NB4 (cell line): ENCODE measurements around the gene B9D1.

ENCODE experiments used
- MYC ChIP-seq: IDR thresholded peaks from 2 replicates; pipeline ENCODE4 v1.6.1; 2011; ENCODE audit warnings: low read depth, low read length
- POLR2A ChIP-seq: IDR thresholded peaks from 2 replicates; pipeline ENCODE4 v1.6.1; 2011; ENCODE audit warnings: mild to moderate bottlenecking; ENCODE audit not compliant: insufficient read length; ENCODE audit errors: extremely low read depth
- TF ChIP-seq, protein P1 (sequence below): IDR thresholded peaks from one replicate; pipeline ENCODE4 v1.5.1; 2012; ENCODE audit warnings: low read depth, low read length
- TF ChIP-seq, protein P2 (sequence below): IDR thresholded peaks from 2 replicates; pipeline ENCODE4 v1.6.1; 2011; ENCODE audit warnings: low read depth, low read length

DNA sequence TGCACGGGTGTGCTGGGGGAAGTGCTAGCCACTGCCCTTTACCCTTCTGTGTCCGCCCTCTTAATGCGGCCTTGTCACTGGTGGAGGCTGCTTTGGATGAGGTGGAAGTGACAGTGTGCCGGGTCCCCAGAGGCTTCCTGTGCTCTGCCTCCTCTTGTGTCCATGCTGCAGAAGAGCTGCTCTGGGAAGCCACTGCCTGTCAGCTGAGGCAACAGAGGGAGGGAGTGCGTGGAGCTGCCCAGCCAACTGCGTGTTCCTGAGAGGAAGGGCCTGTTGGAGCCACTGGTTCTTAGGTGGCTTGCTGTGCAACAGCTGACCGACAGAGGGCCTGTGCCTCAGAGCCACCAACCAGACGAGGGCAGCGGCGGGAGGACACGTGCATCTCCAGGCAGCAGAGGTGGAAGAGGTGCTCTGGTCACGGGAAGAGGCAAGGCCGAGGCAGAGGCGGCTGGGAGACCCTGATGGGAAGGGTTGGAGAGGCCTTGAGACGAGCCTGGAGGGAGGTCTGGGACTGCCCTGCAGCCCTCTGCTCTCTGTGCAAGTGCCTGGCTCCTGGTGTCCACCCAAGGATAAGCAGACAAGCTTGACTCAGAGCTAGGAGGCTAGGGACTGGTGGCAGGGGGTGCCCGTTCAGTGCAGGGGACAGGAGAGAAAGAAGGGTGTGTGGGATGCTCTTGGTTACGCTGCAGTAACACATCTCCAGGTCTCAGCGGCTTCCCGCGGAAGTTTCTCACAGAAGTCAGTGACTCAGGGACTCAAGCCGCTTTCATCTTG is 25.4 kb downstream of the B9D1 start:
- TF ChIP-seq, protein P1, sequence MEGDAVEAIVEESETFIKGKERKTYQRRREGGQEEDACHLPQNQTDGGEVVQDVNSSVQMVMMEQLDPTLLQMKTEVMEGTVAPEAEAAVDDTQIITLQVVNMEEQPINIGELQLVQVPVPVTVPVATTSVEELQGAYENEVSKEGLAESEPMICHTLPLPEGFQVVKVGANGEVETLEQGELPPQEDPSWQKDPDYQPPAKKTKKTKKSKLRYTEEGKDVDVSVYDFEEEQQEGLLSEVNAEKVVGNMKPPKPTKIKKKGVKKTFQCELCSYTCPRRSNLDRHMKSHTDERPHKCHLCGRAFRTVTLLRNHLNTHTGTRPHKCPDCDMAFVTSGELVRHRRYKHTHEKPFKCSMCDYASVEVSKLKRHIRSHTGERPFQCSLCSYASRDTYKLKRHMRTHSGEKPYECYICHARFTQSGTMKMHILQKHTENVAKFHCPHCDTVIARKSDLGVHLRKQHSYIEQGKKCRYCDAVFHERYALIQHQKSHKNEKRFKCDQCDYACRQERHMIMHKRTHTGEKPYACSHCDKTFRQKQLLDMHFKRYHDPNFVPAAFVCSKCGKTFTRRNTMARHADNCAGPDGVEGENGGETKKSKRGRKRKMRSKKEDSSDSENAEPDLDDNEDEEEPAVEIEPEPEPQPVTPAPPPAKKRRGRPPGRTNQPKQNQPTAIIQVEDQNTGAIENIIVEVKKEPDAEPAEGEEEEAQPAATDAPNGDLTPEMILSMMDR = no peak
- TF ChIP-seq MYC (no peak), POLR2A (no peak)
- TF ChIP-seq, protein P2, sequence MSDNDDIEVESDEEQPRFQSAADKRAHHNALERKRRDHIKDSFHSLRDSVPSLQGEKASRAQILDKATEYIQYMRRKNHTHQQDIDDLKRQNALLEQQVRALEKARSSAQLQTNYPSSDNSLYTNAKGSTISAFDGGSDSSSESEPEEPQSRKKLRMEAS = no peak
